HG03432 (cell line): Measurements from ENCODE around the gene TRIL.

Experiments
- ATAC-seq: cut with Tn5 transposase; IDR thresholded peaks from one replicate; pipeline ENCODE4 v1.9.1; 2021; ENCODE audit warnings: mild to moderate bottlenecking, moderate library complexity; ENCODE audit not compliant: unreplicated experiment

Gene TRIL

GRCh38 chr7:28958235-28958979 is at the start of gene TRIL:
TSS of gene TRIL (minus strand) at chr7:28958330. CDS start at chr7:28958046, 284 bp downstream.
- no peak for ATAC-seq

GRCh38 chr7:29007127-29007526 is 49.0 kb upstream of the TRIL start:
- no peak for ATAC-seq

DNA sequence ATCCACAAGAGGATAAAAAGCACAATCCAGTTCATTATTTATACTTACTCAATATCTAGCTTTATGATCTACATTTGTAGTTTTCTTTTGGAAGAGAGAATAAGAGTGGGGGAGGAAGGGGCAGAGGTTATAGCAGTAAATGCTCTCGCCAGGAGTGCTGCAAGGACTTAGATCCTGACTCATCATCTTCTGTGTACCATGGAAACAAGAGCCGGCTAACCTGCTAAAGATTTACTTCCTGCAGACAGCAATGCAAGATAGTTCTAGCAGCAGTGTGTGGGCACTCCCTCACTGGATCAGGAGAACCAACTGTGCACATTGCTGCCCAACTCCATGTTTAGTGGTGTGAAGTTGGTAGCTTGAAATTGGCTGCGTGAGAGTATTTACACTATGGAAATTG is 47.7 kb upstream of the TRIL start:
- no peak for ATAC-seq

GRCh38 chr7:29005406-29005805 is 47.3 kb upstream of the TRIL start:
- no peak for ATAC-seq

DNA sequence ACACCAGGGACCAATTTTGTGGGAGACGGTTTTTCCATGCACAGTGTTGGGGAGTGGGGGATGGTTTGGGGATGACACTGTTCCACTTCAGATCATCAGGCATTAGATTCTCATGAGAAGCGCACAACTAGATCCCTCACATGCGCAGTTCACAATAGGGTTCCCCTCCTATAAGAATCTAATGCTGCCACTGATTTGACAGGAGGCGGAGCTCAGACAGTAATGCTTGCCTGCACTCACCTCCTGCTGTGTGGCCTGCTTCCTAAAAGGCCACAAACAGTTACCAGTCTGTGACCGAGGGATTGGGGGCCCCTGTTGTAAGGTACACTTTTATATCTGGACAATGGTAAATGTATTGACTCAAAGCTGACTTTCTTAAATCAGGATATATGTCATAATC is 45.6 kb upstream of the TRIL start:
- no peak for ATAC-seq

GRCh38 chr7:29000717-29001076 is 42.6 kb upstream of the TRIL start:
- no peak for ATAC-seq

- no peak for ATAC-seq
Observed at GRCh38 chr7:28999895-29000716, 42.0 kb upstream of the TRIL start.

GRCh38 chr7:28999427-28999826 is 41.3 kb upstream of the TRIL start:
- ATAC-seq = no peak

- no peak for ATAC-seq
Observed at GRCh38 chr7:28998105-28998504, 40.0 kb upstream of the TRIL start.

DNA sequence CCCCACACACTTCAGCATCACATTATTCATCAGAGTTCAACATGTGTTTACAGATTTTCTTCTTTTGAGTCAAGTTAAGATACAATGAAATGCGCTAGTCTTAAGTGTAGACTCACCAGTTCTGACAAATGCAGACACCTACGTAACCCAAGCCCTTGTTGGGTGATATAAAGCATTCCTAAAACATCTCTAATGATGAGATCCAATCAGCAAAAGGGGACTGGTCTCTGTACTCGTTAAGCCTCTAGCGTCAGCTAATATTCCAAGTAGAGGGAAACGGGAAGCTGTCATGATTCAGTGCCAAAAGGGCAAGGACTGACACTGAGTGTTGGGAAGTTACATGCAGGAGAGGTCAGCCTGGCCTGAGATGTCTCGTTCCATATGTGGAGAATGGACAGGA is 38.7 kb upstream of the TRIL start:
- ATAC-seq = no peak

- no peak for ATAC-seq
Observed at GRCh38 chr7:28993371-28993770, 35.2 kb upstream of the TRIL start.

DNA sequence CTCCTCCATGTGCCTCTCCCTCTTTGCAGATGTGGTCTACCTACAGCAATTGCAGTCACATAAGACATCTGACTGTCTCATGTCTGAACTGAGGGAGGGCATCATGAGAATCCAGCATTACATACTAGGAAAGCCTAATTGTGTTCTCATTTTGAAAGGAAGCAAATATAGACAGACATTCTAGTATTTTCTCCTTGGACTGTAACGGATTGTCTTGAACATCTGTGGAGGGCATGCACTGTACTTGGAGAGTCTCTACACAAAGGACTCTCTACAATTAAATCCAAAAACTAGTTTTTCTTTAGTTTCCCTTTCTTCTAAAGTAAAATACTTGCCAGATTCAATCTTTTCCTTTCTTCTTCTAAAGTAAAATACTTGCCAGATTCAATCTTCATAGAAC is 34.7 kb upstream of the TRIL start:
- no peak for ATAC-seq

DNA sequence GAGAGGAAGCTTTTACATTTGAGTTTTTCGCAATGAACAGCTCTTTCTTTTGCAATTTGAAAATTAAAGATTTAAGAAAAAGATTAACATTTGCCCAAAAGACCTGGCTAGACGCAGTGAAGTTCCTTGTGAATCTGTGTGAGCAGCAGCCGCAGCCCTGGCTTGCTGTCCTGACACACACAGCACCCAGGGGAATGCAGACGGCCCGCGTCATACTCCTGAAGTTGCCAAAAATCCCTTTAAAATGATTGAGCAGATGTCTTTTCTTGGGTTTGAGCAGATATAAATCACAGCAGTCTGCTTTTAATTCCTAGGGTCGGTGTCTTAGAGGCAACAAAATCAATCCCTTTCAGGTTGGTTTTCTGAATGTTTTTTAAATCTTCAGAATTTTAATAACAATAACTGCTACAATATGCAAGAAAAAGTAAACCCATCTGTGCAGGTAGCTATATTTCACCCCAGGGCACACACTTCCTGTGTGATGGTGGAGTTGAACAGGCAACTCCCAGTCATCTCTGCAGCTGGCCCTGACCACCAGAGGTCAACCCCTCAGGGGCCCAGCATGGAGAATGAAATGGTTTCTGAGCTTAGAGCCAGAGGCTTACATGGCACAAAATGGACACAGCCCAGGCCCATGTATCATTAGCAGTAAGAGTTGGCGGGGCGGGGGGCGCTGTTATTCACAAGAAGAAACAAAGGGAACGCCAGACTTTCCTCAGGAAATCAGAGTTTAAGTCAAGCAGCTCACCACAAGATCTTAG is 32.2 kb upstream of the TRIL start:
- no peak for ATAC-seq

GRCh38 chr7:28989211-28989980 is 31.3 kb upstream of the TRIL start:
- ATAC-seq = no peak

DNA sequence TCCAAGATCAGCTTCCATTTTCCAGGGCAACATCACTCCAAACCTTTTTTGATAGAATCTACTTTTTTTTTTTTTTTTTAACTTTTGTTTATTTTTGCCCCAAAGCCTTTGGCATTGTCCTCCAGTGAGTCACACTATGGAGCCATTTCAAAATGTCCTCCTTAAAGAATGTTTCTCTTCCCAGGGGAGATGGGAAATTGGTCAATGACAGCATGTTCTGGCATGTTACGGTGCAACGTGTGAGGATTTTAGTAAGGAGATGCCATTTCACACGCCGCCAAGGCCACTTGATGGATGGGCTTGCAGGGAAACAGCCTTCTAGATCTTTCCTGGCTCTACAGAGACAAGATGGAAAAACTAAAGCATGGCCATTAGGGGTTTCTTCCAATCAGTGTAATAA is 30.7 kb upstream of the TRIL start:
- no peak for ATAC-seq

DNA sequence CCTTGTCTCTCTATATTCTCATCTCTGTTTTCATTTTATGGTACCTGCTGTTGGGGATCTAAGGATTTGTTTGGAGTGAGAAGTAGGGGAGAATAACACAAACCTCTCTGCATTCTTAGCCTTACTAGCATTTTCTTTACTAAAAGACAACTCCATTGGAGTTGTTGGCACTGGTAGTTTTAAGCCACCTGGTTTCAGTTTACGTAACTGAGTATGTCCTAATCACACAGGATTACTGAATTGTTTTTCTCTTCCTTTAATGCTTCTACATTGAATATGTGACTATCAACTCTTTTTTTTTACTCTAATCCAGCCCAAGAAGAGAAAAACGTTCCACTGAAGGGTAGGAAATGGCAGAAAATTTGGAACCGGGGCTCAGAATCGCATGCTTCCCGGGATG is 30.0 kb upstream of the TRIL start:
- ATAC-seq = no peak

DNA sequence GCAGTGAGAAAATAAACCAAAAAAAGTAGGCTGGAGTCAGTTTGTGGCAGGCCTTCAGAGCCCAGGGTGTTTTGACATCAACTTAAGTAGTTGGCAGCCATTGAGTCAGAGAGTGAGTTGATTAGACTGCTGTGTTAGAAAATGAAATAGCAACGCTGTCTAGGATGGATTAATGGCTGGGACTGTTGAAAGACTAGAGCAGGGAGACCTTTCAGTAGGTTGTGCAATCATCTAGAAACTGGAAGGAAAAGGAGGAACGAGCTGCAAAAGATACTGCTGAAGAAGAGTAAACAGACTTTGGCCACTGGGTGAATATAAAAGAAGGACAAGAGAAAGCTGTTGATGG is 28.6 kb upstream of the TRIL start:
- ATAC-seq = no peak

DNA sequence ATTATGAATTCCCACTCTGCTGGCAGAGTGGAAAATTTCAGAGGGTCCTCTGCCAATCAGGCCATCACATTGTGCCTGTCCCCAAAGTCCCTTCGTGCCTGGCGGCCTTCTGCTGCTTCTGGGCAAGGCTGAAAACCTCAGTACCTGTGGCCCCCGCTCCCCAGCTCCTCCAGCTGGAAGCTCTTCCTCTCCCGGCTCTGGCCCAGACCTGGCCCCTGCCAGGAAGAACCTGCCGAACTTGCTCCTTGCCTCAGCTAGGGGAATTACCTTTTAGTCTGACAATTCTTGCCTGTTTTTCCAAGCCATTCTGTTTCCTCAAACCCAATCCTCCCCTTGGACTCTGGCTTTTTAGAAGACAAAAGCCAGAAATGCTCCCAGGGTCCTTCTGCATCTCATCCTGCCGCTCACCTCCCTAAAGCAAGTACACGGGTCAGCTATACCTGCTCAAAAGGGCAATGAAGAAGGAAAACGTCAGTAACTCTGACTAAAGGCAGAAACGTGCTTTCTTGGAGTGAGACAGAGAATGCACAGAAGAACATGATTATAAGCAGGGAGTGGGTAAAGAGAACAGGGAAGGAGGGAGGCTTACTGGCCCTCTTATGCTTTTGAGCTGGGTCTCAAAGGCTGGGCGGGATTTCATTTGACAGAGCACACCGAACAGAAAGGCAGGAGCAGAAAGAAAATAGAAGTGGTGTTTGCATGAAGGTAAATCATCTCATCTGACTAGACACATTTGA is 28.1 kb upstream of the TRIL start:
- no peak for ATAC-seq

- no peak for ATAC-seq
Observed at GRCh38 chr7:28984631-28985030, 26.5 kb upstream of the TRIL start.

GRCh38 chr7:28984217-28984616 is 26.1 kb upstream of the TRIL start:
- ATAC-seq = no peak
